NCI-H1436 treated with DMSO at 0.1 percent for 48 hours (cell line): ENCODE measurements around the gene HPCAL1.

ENCODE experiments used
- DNase-seq: peaks from one replicate; lab custom pipeline; 2025; lab: John Stamatoyannopoulos, UW

The HPCAL1 gene

GRCh38 chr2:10426726-10427617 lies 124.3 kb downstream of the HPCAL1 start:
- no peak for DNase-seq

GRCh38 chr2:10427618-10427949 lies 124.9 kb downstream of the HPCAL1 start:
- no peak for DNase-seq

- DNase-seq = no peak
Observed at GRCh38 chr2:10428355-10428754, 125.7 kb downstream of the HPCAL1 start.

GRCh38 chr2:10428924-10429323 lies 126.2 kb downstream of the HPCAL1 start:
- no peak for DNase-seq

GRCh38 chr2:10430886-10431622 lies 128.3 kb downstream of the HPCAL1 start:
- no peak for DNase-seq

GRCh38 chr2:10431797-10432196 lies 129.1 kb downstream of the HPCAL1 start:
- no peak for DNase-seq

- DNase-seq = no peak
Observed at GRCh38 chr2:10432311-10433181, 129.8 kb downstream of the HPCAL1 start.

GRCh38 chr2:10433264-10433946 lies 130.7 kb downstream of the HPCAL1 start:
- no peak for DNase-seq

GRCh38 chr2:10433947-10434885 lies 131.5 kb downstream of the HPCAL1 start:
- DNase-seq = no peak

GRCh38 chr2:10434886-10435819 lies 132.4 kb downstream of the HPCAL1 start:
- no peak for DNase-seq

GRCh38 chr2:10435820-10436204 lies 133.1 kb downstream of the HPCAL1 start:
- no peak for DNase-seq

GRCh38 chr2:10436583-10437110 lies 133.9 kb downstream of the HPCAL1 start:
- DNase-seq = no peak

GRCh38 chr2:10437806-10438205 lies 135.1 kb downstream of the HPCAL1 start:
- no peak for DNase-seq

GRCh38 chr2:10438688-10439087 lies 136.0 kb downstream of the HPCAL1 start:
- no peak for DNase-seq

GRCh38 chr2:10439185-10439879 lies 136.6 kb downstream of the HPCAL1 start:
- no peak for DNase-seq

GRCh38 chr2:10439971-10440370 lies 137.3 kb downstream of the HPCAL1 start:
- DNase-seq = no peak

GRCh38 chr2:10440736-10441135 lies 138.0 kb downstream of the HPCAL1 start:
- no peak for DNase-seq

- DNase-seq = no peak
Observed at GRCh38 chr2:10441948-10442347, 139.2 kb downstream of the HPCAL1 start.
